SK-N-SH treated with all-trans-retinoic acid at 6 μM for 48 hours (cell line): ENCODE data around the gene CDH4.

ENCODE experiments used
- ATAC-seq: fragments of 200-7000 bp; cut with Tn5 transposase; 3 replicates; pipeline ENCODE4 v1.9.1; 2020; ENCODE audit warnings: mild to moderate bottlenecking, moderate library complexity
- BACH2 ChIP-seq: fragments of 250-450 bp; sonication (Bioruptor Pico); IDR thresholded peaks from 2 replicates; pipeline ENCODE4 v1.9.0; 2021; ENCODE audit warnings: mild to moderate bottlenecking, borderline replicate concordance
- CREB5 ChIP-seq: fragments of 250-450 bp; sonication (Bioruptor Pico); IDR thresholded peaks from 2 replicates; pipeline ENCODE4 v1.5.1; 2020; ENCODE audit warnings: low read depth, mild to moderate bottlenecking, moderate library complexity
- CSDC2 ChIP-seq: fragments of 250-450 bp; sonication (Bioruptor Pico); IDR thresholded peaks from 2 replicates; pipeline ENCODE4 v1.5.0; 2020; ENCODE audit warnings: mild to moderate bottlenecking, moderate library complexity
- CSRNP3 ChIP-seq: fragments of 250-450 bp; sonication (Bioruptor Pico); IDR thresholded peaks from 2 replicates; pipeline ENCODE4 v1.5.1; 2021; ENCODE audit warnings: mild to moderate bottlenecking, moderate library complexity
- ESRRG ChIP-seq: fragments of 250-450 bp; sonication (Bioruptor Pico); IDR thresholded peaks from 2 replicates; pipeline ENCODE4 v1.6.1; 2021; ENCODE audit warnings: mild to moderate bottlenecking
- GLIS3 ChIP-seq: fragments of 250-450 bp; sonication (Bioruptor Pico); IDR thresholded peaks from 2 replicates; pipeline ENCODE4 v1.5.0; 2020; ENCODE audit warnings: mild to moderate bottlenecking, moderate library complexity
- ISL1 ChIP-seq: fragments of 250-450 bp; sonication (Bioruptor Pico); IDR thresholded peaks from 2 replicates; pipeline ENCODE4 v2.1.2; 2022; ENCODE audit warnings: mild to moderate bottlenecking, moderate library complexity
- OSR1 ChIP-seq: fragments of 250-450 bp; sonication (Bioruptor Pico); IDR thresholded peaks from 2 replicates; pipeline ENCODE4 v1.8.0; 2022; ENCODE audit warnings: moderate library complexity, mild to moderate bottlenecking, inconsistent platforms
- PATZ1 ChIP-seq: fragments of 250-450 bp; sonication (Bioruptor Pico); IDR thresholded peaks from 2 replicates; pipeline ENCODE4 v1.8.0; 2020; ENCODE audit warnings: mild to moderate bottlenecking, moderate library complexity, borderline replicate concordance
- PPARA ChIP-seq: fragments of 250-450 bp; sonication (Bioruptor Pico); IDR thresholded peaks from 2 replicates; pipeline ENCODE4 v1.5.0; 2020; ENCODE audit warnings: mild to moderate bottlenecking, borderline replicate concordance
- RARB ChIP-seq: fragments of 250-450 bp; sonication (Bioruptor Pico); IDR thresholded peaks from 2 replicates; pipeline ENCODE4 v1.8.0; 2021; ENCODE audit warnings: mild to moderate bottlenecking, moderate library complexity
- SNAI2 ChIP-seq: fragments of 250-450 bp; sonication (Bioruptor Pico); IDR thresholded peaks from 2 replicates; pipeline ENCODE4 v1.5.0; 2020; ENCODE audit warnings: mild to moderate bottlenecking, moderate library complexity
- TCF4 ChIP-seq: fragments of 250-450 bp; sonication (Bioruptor Pico); IDR thresholded peaks from 2 replicates; pipeline ENCODE4 v1.8.0; 2021; ENCODE audit warnings: mild to moderate bottlenecking, moderate library complexity, borderline replicate concordance
- TOX ChIP-seq: fragments of 250-450 bp; sonication (Bioruptor Pico); IDR thresholded peaks from 2 replicates; pipeline ENCODE4 v1.8.0; 2021; ENCODE audit warnings: mild to moderate bottlenecking, moderate library complexity, borderline replicate concordance
- TSHZ2 ChIP-seq: fragments of 250-450 bp; sonication (Bioruptor Pico); IDR thresholded peaks from 2 replicates; pipeline ENCODE4 v1.5.0; 2020; ENCODE audit warnings: mild to moderate bottlenecking, moderate library complexity
- ZC3H10 ChIP-seq: fragments of 250-450 bp; sonication (Bioruptor Pico); IDR thresholded peaks from 2 replicates; pipeline ENCODE4 v1.5.1; 2021; ENCODE audit warnings: mild to moderate bottlenecking, moderate library complexity
- ZFP30 ChIP-seq: fragments of 450-650 bp; formaldehyde crosslinking; IDR thresholded peaks from 2 replicates; pipeline ENCODE4 v1.5.0; 2022; ENCODE audit warnings: mild to moderate bottlenecking, moderate library complexity
- ZNF565 ChIP-seq: fragments of 450-650 bp; formaldehyde crosslinking; conservative IDR thresholded peaks from 2 replicates; pipeline ENCODE4 v1.5.0; 2020; ENCODE audit warnings: low read depth, mild to moderate bottlenecking, moderate library complexity
- ZNF70 ChIP-seq: fragments of 450-650 bp; formaldehyde crosslinking; IDR thresholded peaks from 2 replicates; pipeline ENCODE4 v1.5.0; 2020; ENCODE audit warnings: mild to moderate bottlenecking, moderate library complexity
- ZNF8 ChIP-seq: fragments of 450-650 bp; formaldehyde crosslinking; IDR thresholded peaks from 2 replicates; pipeline ENCODE4 v1.5.0; 2020; ENCODE audit warnings: mild to moderate bottlenecking, moderate library complexity

Gene CDH4

GRCh38 chr20:61306937-61307475 lies 54.9 kb downstream of the CDH4 start:
- no peak for ATAC-seq
- TF ChIP-seq PATZ1 (CRISPR knock-in tag) (no peak), ZFP30 (CRISPR knock-in tag) (no peak), BACH2 (CRISPR knock-in tag) (no peak), PPARA (CRISPR knock-in tag) (no peak), CSDC2 (CRISPR knock-in tag) (no peak), CSRNP3 (no peak), TSHZ2 (CRISPR knock-in tag) (no peak), RARB (CRISPR knock-in tag) (no peak), ESRRG (CRISPR knock-in tag) (no peak), CREB5 (no peak)

- ATAC-seq, result no peak
- TF ChIP-seq RARB (CRISPR knock-in tag), result no peak
- TF ChIP-seq ZNF70 (CRISPR knock-in tag), result no peak
- no peak for TF ChIP-seq CSDC2 (CRISPR knock-in tag)
- no peak for TF ChIP-seq ISL1 (CRISPR knock-in tag)
- no peak for TF ChIP-seq PATZ1 (CRISPR knock-in tag)
- TF ChIP-seq TOX (CRISPR knock-in tag), result no peak
- TF ChIP-seq TCF4, result no peak
- no peak for TF ChIP-seq ZNF565 (CRISPR knock-in tag)
- TF ChIP-seq SNAI2, result no peak
- no peak for TF ChIP-seq PPARA (CRISPR knock-in tag)
- no peak for TF ChIP-seq ZFP30 (CRISPR knock-in tag)
- no peak for TF ChIP-seq BACH2 (CRISPR knock-in tag)
- no peak for TF ChIP-seq ESRRG (CRISPR knock-in tag)
- TF ChIP-seq CSRNP3, result no peak
- no peak for TF ChIP-seq GLIS3 (CRISPR knock-in tag)
- TF ChIP-seq OSR1 (CRISPR knock-in tag), result no peak
- TF ChIP-seq ZC3H10, result no peak
- no peak for TF ChIP-seq ZNF8
- TF ChIP-seq TSHZ2 (CRISPR knock-in tag), result no peak
Measured at GRCh38 chr20:61307686-61308476, 55.8 kb downstream of the CDH4 start.
